ENCODE measurements around the gene MUSK. TPM values are rescaled to one million over a fixed set of nuclear protein-coding genes. Genes with fewer than 3 reads are reported as not detected.

The MUSK gene
- total and polyA plus RNA-seq, 2 of the 4 experiments (the other 2 are of a cell fraction), result 0.07 to 0.18 TPM

DNA sequence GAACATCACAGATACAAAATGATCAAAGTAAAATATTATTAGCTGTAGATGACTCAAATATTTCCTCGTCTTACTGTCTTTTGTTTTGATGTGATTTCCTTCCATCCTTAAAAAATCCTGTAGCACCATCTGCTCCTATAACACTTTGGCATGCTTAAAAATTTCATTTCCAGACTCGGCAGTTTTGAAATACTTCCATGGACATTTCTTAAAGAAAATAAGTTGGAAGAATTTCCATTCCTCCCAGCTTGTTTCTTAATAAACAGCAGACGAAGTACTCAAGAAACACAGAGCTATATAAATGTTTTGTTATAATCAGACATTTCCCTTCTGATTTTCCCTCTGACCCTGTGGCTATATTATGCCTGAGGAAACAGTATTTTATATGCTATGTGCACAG, 47.9 kb upstream of the MUSK start:
- CTCF ChIA-PET, result no interaction called here

More for the DNA sequence above, 47.9 kb upstream of the MUSK start:
- Histone ChIP-seq H2BK20ac (ENCODE audit: low read depth, low read length) (peak overlapping the region; percentile 11; the same call in 1 of the 2 replicates), H3K56ac (ENCODE audit: extremely low read depth, insufficient read depth, low read length) (no peak overlapping the region), H3K36me3 (ENCODE audit: control insufficient read depth, insufficient read depth, low read length) (no peaks in the 10 kb centered on the region), H3K9me3 (ENCODE audit: control insufficient read depth, insufficient read depth, low read length) (no peaks in the 10 kb centered on the region), H3K9ac (ENCODE audit: low read depth, low read length) (no peak overlapping the region; the same call in 1 of the 2 replicates), H4K8ac (ENCODE audit: low read depth in 2 of 2, low read length in 2 of 2) (peak overlapping the region in 1 of 2 experiments; percentile 2; a peak in 1 of 4 replicates), H4K20me1 (ENCODE audit: insufficient read depth, low read length) (no peaks in the 10 kb centered on the region), H3K79me1 (ENCODE audit: low read depth in 1 of 2, low read length in 2 of 2) (no peaks in the 10 kb centered on the region), H3K23ac (ENCODE audit: low read depth, low read length) (no peak overlapping the region), H2BK5ac (ENCODE audit: low read depth, low read length, poor library complexity, severe bottlenecking) (peak overlapping the region; percentile 25), H2AFZ (replicated peaks; ENCODE audit: low read length, poor library complexity) (no peak overlapping the region), H3K4ac (ENCODE audit: low read depth, low read length) (no peak overlapping the region), H3K4me2 (ENCODE audit: low read depth, low read length) (no peak overlapping the region; the same call in 1 of the 2 replicates), H4K91ac (ENCODE audit: insufficient read depth, low read depth, low read length) (no peak overlapping the region), H3K4me3 (ENCODE audit: insufficient read depth, low read depth, low read length) (no peak overlapping the region), H3K14ac (replicated peaks; ENCODE audit: low read depth, low read length) (no peak overlapping the region), H3K18ac (ENCODE audit: low read depth, low read length) (0 out of 2 replicates have a peak overlapping the region, but pooled peaks have one; percentile 43), H2BK120ac (ENCODE audit: low read depth, low read length) (no peak overlapping the region), H2BK15ac (ENCODE audit: low read depth, low read length) (no peak overlapping the region), H4K5ac (ENCODE audit: low read depth, low read length) (0 out of 2 replicates have a peak overlapping the region, but pooled peaks have one; percentile 53), H2AK9ac (replicated peaks; ENCODE audit: low read depth, low read length, poor library complexity) (no peak overlapping the region), H3K27ac (ENCODE audit: insufficient read depth, low read length) (peak overlapping the region; percentile 69; the same call in 1 of the 2 replicates), H3K9me1 (ENCODE audit: insufficient read depth, low read length) (no peaks in the 10 kb centered on the region; the same call in 1 of the 2 replicates), H3K4me1 (ENCODE audit: control insufficient read depth, insufficient read depth, low read length) (no peaks in the 10 kb centered on the region; the same call in 1 of the 2 replicates), H3K27me3 (ENCODE audit: control insufficient read depth, insufficient read depth, low read length) (no peaks in the 10 kb centered on the region), H2AK5ac (ENCODE audit: low read depth, low read length) (no peak overlapping the region)
- BruUV-seq (replicated peaks), result no TSS peak
- TF ChIP-seq ELK1 (IDR thresholded peaks at IDR 0.05; ENCODE audit: borderline replicate concordance, low read depth, low read length), result no peak
- TF ChIP-seq POLR2A (IDR thresholded peaks at IDR 0.05; ENCODE audit: low read depth, low read length), result no peak
- no peak for TF ChIP-seq MAFK (IDR thresholded peaks at IDR 0.05; ENCODE audit: low read depth, low read length)
- TF ChIP-seq MAZ (IDR thresholded peaks at IDR 0.05; ENCODE audit: borderline replicate concordance, low read depth, low read length), result no peak
- no peak for TF ChIP-seq CHD1 (IDR thresholded peaks at IDR 0.05; ENCODE audit: low read depth, low read length)
- no peak for TF ChIP-seq MXI1 (IDR thresholded peaks at IDR 0.05; ENCODE audit: borderline replicate concordance, low read depth, low read length)
- TF ChIP-seq RCOR1 (IDR thresholded peaks at IDR 0.05; ENCODE audit: insufficient replicate concordance, low read length), result no peak
- no peak for TF ChIP-seq SMC3 (IDR thresholded peaks at IDR 0.05; ENCODE audit: low read depth, low read length)
- TF ChIP-seq FOS (IDR thresholded peaks at IDR 0.05; ENCODE audit: low read depth, low read length), result no peak
- no peak for TF ChIP-seq BHLHE40 (IDR thresholded peaks at IDR 0.05; ENCODE audit: low read depth, low read length)
- no peak for TF ChIP-seq NFE2L2 (IDR thresholded peaks at IDR 0.05; ENCODE audit: low read depth, low read length)
- TF ChIP-seq RAD21 (IDR thresholded peaks at IDR 0.05; ENCODE audit: low read length), result no peak
- TF ChIP-seq, protein P1, sequence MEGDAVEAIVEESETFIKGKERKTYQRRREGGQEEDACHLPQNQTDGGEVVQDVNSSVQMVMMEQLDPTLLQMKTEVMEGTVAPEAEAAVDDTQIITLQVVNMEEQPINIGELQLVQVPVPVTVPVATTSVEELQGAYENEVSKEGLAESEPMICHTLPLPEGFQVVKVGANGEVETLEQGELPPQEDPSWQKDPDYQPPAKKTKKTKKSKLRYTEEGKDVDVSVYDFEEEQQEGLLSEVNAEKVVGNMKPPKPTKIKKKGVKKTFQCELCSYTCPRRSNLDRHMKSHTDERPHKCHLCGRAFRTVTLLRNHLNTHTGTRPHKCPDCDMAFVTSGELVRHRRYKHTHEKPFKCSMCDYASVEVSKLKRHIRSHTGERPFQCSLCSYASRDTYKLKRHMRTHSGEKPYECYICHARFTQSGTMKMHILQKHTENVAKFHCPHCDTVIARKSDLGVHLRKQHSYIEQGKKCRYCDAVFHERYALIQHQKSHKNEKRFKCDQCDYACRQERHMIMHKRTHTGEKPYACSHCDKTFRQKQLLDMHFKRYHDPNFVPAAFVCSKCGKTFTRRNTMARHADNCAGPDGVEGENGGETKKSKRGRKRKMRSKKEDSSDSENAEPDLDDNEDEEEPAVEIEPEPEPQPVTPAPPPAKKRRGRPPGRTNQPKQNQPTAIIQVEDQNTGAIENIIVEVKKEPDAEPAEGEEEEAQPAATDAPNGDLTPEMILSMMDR (conservative IDR thresholded peaks at IDR 0.05; ENCODE audit: low read depth, low read length), result no peak
- TF ChIP-seq CEBPB (IDR thresholded peaks at IDR 0.05; ENCODE audit: low read depth, low read length), result no peak
- TF ChIP-seq, protein P2, sequence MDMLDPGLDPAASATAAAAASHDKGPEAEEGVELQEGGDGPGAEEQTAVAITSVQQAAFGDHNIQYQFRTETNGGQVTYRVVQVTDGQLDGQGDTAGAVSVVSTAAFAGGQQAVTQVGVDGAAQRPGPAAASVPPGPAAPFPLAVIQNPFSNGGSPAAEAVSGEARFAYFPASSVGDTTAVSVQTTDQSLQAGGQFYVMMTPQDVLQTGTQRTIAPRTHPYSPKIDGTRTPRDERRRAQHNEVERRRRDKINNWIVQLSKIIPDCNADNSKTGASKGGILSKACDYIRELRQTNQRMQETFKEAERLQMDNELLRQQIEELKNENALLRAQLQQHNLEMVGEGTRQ (IDR thresholded peaks at IDR 0.05; ENCODE audit: low read depth, low read length), result no peak
- no peak for TF ChIP-seq RFX5 (IDR thresholded peaks at IDR 0.05; ENCODE audit: low read depth, low read length)
- dilution Hi-C loops (cut with HindIII; ENCODE audit: low sequenced_read_pairs, unreplicated experiment), result no loop called here
- POLR2A ChIA-PET (ENCODE audit: unreplicated experiment), result interaction anchor here (1.4 kb wide), 1 partner anchor 364 kb away, joined by 4 read pairs; the partner anchor contains the start of gene TXN
- ATAC-seq (ENCODE audit: low read depth) (no peak), DNase-seq (no peak)
- intact Hi-C loops (cut with micrococcal nuclease), result loop anchor here (1.0 to 5.0 kb wide), 5 partner anchors 41 to 438 kb away; partner anchors contain the start of genes SVEP1 and TXN
- in situ Hi-C loops (cut with MboI; ENCODE audit: low sequenced_read_pairs), result loop anchor here (25.0 kb wide), 2 partner anchors 333 to 433 kb away; no protein-coding TSS in a partner anchor
- WGBS, 2 experiments (ENCODE audit: extremely low coverage in 2 of 2, insufficient read length in 1 of 2), result no CpG with 5 or more reads among the region's 3 CpGs

All from IMR-90 (cell line).